Activated gamma-delta T cell (primary cell): Measurements from ENCODE around the gene FTCD.

Experiments
- DNase-seq: peaks from one replicate; lab custom pipeline; 2025; lab: John Stamatoyannopoulos, UW

FTCD gene

DNA sequence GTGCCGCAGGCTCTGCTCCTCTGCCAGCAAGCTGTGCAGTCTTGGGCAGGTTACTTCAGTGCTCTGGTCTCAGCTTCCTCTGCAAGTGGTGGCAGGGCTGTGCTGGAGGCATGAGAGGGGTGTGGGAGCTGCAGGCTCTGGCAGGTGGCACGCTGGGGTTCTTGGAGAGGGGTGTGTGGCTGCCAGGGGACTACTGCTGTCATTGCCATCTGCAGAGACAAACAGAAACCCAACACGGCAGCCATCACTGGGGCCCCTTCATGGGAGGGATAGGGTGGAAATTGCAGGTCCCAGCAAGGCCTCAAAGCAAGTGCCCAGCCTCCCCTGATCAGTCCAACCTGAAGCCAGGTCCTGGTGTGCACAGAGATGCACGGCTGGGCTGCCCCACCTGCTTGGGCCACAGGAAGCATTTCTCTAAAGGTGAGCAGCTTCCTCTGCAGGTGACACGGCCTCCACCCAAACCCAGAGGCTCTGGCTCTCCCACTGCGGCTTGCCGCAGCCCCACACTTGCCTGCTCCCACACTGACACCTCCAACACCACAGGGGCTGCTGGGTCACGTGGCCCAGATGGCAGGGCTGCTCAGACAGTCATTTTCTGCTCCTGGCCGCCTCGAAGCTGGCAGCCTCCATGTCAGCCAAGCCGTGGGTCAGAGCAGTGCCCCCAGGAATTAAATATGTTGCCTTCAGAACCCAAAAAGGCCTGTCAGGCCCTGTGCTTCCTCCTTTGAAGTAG lies 61.5 kb downstream of the FTCD start:
- no peak for DNase-seq

DNA sequence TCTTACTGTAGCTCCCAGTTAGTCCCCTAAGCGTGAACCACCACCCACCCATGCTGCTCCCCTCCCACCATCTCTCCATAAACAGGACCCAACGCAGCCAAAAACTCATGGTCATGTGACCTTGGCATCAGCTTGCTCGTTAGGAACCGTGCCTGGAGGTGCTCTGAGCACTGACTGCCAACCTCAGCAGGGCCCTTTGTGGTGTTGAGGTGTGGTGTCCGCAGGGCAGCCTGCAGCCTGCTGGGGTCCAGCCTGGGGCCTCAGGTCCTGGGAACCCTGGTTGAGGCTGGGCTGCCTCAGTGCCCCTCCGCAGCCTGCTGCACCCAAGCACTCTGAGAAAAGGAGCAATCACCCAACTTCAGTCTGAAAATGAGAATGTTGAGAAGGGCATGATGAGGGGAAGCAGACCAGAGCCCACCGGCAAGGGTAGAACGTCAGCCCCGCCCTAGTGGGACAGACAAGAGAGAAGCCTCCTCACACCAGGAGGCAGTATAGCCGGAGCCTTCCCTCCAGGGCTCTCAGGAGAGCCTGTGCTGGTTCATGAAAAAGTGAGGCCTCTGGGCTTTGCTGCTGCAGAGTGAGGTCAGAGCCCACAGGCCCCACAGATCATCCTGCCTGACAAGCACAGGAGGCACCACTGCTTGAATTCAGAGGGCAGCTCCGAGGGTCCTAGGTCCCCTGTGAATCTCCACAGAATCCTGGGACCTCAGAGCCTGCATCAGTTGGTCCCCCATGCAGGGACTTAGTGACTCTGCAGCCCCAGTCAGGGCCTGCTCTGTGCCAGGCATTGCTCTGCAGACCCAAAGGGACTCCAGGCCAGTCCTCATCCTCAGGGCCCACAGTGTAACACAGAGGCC lies 62.3 kb downstream of the FTCD start:
- no peak for DNase-seq

DNA sequence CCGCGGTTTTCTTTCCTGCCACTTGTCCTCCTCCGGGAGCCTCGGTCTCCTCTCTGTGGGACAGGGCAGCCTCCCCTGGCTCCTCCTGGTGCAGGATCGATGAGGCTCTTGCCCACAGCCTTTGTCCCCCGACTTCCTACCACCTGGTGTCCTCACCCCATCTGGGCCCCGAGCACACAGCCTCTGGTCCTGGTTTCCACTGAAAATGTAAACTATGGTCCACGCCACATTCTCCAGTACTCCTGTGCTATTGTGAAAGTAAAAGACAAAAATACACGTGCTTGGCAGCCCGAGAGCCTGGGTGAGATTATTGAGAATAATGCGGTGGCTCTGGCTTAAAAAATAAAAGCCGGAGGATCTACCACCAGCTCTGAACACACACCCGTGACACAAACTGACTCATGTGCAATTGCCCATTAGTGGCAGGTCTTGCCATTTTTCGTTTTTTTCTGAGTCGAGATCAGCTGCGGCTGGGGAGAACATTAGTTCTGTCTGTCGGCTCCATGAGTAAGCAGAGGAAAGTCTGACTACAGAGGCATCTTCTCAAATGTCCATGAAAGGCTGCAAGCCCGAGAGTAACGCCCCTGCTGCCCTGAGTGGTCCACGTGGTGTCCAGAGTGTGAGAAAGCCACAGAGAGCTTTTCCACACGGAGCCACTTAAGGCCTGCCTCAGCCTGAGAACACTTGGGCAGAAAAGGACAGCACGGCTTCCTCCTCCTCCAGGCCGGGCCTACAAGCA lies 63.2 kb downstream of the FTCD start:
- no peak for DNase-seq

DNA sequence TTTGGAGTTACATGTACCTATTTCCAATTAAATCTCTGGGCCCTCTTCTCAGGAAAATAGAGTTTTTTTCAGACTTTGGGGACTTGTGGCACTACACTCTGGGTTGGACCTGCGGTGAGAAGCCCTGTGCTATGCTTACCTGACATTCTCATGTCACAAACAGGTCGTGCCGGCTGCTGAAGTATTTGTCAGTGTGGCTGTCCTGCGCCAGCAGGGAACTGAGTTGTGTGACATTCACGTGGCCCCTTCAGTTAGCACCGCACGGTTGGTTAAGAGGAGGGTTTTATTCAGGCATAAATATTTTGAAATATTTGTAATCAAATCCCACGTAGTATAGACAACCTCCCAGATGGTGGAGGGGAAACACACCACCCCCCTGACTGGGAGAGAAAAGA lies 63.8 kb downstream of the FTCD start:
- no peak for DNase-seq

DNA sequence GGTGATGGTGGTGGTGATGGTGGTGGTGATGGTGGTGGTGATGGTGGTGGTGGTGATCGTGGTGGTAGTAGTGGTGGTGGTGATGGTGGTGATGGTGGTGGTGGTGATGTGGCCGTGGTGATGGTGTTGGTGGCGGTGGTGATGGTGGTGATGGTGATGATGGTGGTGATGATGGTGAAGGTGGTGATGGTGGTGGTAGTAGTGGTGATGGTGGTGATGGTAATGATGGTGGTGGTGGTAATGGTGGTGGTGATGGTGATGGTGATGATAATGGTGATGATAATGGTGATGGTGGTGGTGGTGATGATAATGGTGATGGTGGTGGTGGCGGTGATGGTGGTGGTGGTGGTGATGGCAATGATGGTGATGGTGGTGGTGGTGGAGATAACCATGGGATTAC lies 64.3 kb downstream of the FTCD start:
- no peak for DNase-seq

DNA sequence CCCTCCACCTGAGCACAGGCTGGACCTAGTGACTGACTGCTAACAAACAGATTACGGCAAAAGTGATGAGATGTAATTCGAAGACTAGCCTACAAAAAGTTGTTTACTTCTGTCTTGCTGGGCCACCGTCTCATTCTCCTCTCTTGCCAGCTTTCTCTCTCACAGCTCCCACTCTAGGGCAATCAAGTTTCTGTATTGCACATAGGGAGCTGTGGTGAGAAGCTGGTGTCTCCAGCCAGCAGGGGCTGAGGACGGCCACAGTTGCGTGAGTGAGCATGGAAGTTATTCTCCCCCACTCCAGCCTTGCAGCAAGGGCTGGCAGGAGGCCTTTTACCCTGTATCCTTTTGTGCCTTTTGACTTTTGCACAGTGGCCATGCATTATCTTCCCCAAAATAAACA lies 66.1 kb downstream of the FTCD start:
- no peak for DNase-seq

DNA sequence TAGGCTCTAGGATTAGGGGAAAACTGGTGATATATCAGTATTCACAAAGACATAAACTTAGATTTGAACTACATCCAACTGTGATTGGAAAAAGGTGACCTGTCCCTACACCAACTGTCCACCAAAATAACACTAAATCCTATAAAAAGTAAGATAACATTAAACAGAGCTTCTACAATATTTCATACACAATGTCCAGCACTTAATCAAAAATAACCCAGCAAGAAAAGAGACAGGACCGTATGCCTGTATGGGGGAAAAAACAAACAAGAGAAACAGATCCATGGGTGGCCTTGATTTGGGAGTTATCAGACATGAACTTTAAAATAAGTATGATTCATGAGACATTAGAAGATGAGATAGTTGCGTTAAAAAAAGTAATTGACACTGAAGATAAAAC lies 67.2 kb downstream of the FTCD start:
- no peak for DNase-seq

DNA sequence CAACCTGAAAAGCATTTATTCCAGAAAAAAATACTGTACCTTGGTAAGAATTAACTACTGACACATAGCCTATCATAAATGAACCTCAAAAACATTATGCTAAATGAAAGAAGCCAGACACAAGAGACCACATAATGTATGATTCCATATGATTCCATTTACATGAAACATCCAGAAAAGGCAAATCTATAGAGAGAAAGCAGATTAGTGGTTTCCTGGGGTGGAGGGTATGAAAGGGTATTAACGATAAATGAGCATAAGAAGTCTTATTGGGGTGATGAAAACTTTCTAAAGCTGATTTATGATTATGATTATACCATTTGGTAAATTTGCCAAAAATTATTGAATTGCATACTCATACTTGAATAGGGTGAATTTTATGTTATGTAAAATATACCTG lies 67.7 kb downstream of the FTCD start:
- DNase-seq = no peak
